Measurements from ENCODE around the gene TNNT3. TPM values are rescaled to one million over a fixed set of nuclear protein-coding genes. Genes with fewer than 3 reads are reported as not detected.

TNNT3 gene
- total RNA-seq, 1 experiment from 2014 or later: 0.71 TPM

DNA sequence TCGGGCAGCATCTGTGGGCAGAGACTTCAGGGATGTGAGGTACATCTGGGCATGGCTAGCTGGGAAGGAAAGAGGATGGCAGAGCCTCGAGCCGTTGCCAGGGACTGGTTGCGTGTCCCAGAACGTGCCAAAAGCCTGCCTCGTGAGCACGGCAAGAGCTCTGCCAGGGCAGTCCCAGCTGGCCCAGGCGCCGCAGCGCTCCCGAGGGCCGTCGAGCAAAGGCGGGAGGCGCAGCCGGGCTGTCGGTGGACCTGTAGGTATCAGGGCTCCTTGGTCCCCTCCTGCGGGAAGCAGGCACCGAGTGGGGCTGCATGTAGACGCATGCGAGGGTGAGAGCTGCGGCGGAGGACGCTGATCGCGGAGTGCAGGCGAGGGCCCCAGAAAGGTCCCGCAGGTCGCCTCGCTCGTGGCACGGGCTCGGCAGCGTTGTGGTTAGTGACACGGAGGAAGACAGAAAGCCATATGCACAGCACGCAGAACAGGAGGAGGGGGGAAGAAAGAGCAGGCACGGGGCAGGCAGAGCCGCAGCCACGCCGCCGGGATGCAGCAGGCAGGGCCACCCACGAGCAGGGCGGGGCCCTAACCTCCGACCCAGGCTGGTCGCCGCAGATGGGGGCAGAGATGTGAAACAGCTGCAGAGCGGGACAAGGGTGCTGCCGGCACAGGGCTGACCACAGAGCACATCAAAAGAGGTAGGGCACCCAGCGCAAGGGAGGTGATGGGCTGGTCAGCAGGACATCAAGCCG, 48.6 kb upstream of the TNNT3 start:
- Histone ChIP-seq H3K9ac (ENCODE audit: low read length) (no peak overlapping the region), H3K9me3 (ENCODE audit: control insufficient read depth in 1 of 2, insufficient read depth in 1 of 2, low read depth in 1 of 2, low read length in 2 of 2) (no peaks in the 10 kb centered on the region), H3K9me2 (ENCODE audit: insufficient read depth) (no peaks in the 10 kb centered on the region), H3K27ac (ENCODE audit: low read depth, low read length) (no peak overlapping the region), H3K4me2 (ENCODE audit: low read length) (no peak overlapping the region), H3K27me3 (ENCODE audit: insufficient read depth, low read length) (no peaks in the 10 kb centered on the region), H3K4me3 (replicated peaks in 1 of 2; ENCODE audit: low read depth in 1 of 2, low read length in 2 of 2) (no peak overlapping the region), H3K79me2 (ENCODE audit: insufficient read depth, low read length) (no peaks in the 10 kb centered on the region), H2AFZ (ENCODE audit: low read depth, low read length, poor library complexity, severe bottlenecking) (no peak overlapping the region), H3K36me3 (ENCODE audit: control insufficient read depth in 1 of 2, insufficient read depth in 2 of 2, low read length in 2 of 2) (no peaks in the 10 kb centered on the region), H3K4me1 (ENCODE audit: control insufficient read depth in 1 of 2, insufficient read depth in 2 of 2, low read length in 2 of 2) (no peaks in the 10 kb centered on the region), H4K20me1 (ENCODE audit: insufficient read depth) (no peaks in the 10 kb centered on the region)
- DNase-seq (ENCODE audit: low read depth, low spot score) (no peak), ATAC-seq (no peak)
- TF ChIP-seq, protein P1, sequence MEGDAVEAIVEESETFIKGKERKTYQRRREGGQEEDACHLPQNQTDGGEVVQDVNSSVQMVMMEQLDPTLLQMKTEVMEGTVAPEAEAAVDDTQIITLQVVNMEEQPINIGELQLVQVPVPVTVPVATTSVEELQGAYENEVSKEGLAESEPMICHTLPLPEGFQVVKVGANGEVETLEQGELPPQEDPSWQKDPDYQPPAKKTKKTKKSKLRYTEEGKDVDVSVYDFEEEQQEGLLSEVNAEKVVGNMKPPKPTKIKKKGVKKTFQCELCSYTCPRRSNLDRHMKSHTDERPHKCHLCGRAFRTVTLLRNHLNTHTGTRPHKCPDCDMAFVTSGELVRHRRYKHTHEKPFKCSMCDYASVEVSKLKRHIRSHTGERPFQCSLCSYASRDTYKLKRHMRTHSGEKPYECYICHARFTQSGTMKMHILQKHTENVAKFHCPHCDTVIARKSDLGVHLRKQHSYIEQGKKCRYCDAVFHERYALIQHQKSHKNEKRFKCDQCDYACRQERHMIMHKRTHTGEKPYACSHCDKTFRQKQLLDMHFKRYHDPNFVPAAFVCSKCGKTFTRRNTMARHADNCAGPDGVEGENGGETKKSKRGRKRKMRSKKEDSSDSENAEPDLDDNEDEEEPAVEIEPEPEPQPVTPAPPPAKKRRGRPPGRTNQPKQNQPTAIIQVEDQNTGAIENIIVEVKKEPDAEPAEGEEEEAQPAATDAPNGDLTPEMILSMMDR (IDR thresholded peaks at IDR 0.05 in 2 of 3, conservative IDR thresholded peaks at IDR 0.05 in 1 of 3; ENCODE audit: borderline replicate concordance in 1 of 3, insufficient read depth in 1 of 3, low read depth in 2 of 3, low read length in 2 of 3): no peak
- TF ChIP-seq YY1 (IDR thresholded peaks at IDR 0.05; ENCODE audit: extremely low read depth, insufficient replicate concordance, low read depth, low read length) (no peak), SP1 (IDR thresholded peaks at IDR 0.05; ENCODE audit: low read depth) (no peak), POLR2AphosphoS5 (IDR thresholded peaks at IDR 0.05; ENCODE audit: low read depth, low read length) (no peak), FOSL1 (IDR thresholded peaks at IDR 0.05; ENCODE audit: low read depth) (no peak), ELF1 (IDR thresholded peaks at IDR 0.05; ENCODE audit: borderline replicate concordance, low read depth) (no peak), RAD21 (IDR thresholded peaks at IDR 0.05; ENCODE audit: low read depth) (no peak), CEBPB (IDR thresholded peaks at IDR 0.05; ENCODE audit: low read depth) (no peak), EZH2phosphoT487 (IDR thresholded peaks at IDR 0.05; ENCODE audit: borderline replicate concordance) (no peak), EGR1 (IDR thresholded peaks at IDR 0.05; ENCODE audit: low read depth) (no peak), CBX3 (IDR thresholded peaks at IDR 0.05; ENCODE audit: low read depth) (no peak)
- TF ChIP-seq, protein P2, sequence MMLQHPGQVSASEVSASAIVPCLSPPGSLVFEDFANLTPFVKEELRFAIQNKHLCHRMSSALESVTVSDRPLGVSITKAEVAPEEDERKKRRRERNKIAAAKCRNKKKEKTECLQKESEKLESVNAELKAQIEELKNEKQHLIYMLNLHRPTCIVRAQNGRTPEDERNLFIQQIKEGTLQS (IDR thresholded peaks at IDR 0.05): no peak
- BruUV-seq (replicated peaks): no TSS peak
- intact Hi-C loops (cut with micrococcal nuclease): no loop called here
- POLR2A ChIA-PET: no interaction called here
- RAD21 ChIA-PET (ENCODE audit: low non-redundant PET in 1 of 2, low total read pairs in 2 of 2, uncharacterized antibody in 2 of 2, unreplicated experiment in 2 of 2): no interaction called here
- CTCF ChIA-PET: no interaction called here
